ENCODE data around the gene CHAD.

- TF ChIP-seq CTCF (optimal IDR thresholded peaks at IDR 0.05 in 1 of 3, IDR thresholded peaks at IDR 0.05 in 1 of 3, conservative IDR thresholded peaks at IDR 0.05 in 1 of 3; ENCODE audit: extremely low read depth in 1 of 3, insufficient read depth in 2 of 3, low read length in 3 of 3) (no peak), EZH2 (IDR thresholded peaks at IDR 0.05; ENCODE audit: low read length) (no peak)
Measured at GRCh38 chr17:50445730-50446325, 22.9 kb downstream of the CHAD start.

Measured in keratinocyte (primary cell).